ENCODE results near the gene AADACL4. TPM values are rescaled to one million over a fixed set of nuclear protein-coding genes. Genes with fewer than 3 reads are reported as not detected.

AADACL4 gene
- total RNA-seq, 1 donor from 2014 or later = 0.31 TPM

- no peak overlapping the region for H3K27ac Mint-ChIP-seq
- peaks cover 7% of the 10 kb centered on the region for H3K27me3 Mint-ChIP-seq (ENCODE audit: low read depth)
- H3K36me3 Mint-ChIP-seq = no peaks in the 10 kb centered on the region
- H3K4me1 Mint-ChIP-seq = no peaks in the 10 kb centered on the region
- no peak overlapping the region for H3K4me3 Mint-ChIP-seq
- no peak for DNase-seq (ENCODE audit: low spot score in 2 of 2, unreplicated experiment in 2 of 2)
- TF ChIP-seq, protein P1, sequence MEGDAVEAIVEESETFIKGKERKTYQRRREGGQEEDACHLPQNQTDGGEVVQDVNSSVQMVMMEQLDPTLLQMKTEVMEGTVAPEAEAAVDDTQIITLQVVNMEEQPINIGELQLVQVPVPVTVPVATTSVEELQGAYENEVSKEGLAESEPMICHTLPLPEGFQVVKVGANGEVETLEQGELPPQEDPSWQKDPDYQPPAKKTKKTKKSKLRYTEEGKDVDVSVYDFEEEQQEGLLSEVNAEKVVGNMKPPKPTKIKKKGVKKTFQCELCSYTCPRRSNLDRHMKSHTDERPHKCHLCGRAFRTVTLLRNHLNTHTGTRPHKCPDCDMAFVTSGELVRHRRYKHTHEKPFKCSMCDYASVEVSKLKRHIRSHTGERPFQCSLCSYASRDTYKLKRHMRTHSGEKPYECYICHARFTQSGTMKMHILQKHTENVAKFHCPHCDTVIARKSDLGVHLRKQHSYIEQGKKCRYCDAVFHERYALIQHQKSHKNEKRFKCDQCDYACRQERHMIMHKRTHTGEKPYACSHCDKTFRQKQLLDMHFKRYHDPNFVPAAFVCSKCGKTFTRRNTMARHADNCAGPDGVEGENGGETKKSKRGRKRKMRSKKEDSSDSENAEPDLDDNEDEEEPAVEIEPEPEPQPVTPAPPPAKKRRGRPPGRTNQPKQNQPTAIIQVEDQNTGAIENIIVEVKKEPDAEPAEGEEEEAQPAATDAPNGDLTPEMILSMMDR (IDR thresholded peaks at IDR 0.05; ENCODE audit: unreplicated experiment) = no peak
- peaks cover 7% of the 10 kb centered on the region for H3K9me3 Mint-ChIP-seq
Measured at GRCh38 chr1:12678350-12678749, 34.5 kb downstream of the AADACL4 start.

DNA sequence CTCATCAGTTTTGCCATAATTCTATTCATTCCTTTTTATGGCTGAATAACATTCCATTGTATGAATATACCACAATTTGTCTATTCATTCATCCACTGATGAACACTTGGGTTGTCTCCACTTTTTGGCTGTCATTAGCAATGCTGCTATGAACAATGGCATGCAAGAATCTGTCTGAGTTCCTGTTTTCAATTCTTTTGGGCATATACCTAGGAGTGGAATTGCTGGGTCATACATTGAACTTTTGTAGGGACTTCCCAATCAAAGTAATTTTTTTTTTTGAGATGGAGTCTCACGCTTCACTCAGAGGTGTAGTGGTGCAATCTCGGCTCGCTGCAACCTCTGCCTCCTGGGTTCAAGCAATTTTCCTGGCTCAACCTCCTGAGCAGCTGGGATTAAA is 34.9 kb downstream of the AADACL4 start:
- Mint-ChIP-seq H3K27me3 (ENCODE audit: low read depth) (peaks cover 10% of the 10 kb centered on the region), H3K4me1 (no peaks in the 10 kb centered on the region), H3K27ac (no peak overlapping the region), H3K36me3 (no peaks in the 10 kb centered on the region), H3K9me3 (peaks cover 7% of the 10 kb centered on the region), H3K4me3 (no peak overlapping the region)
- no peak for DNase-seq (ENCODE audit: low spot score in 2 of 2, unreplicated experiment in 2 of 2)
- TF ChIP-seq, protein P1 (IDR thresholded peaks at IDR 0.05; ENCODE audit: unreplicated experiment) = no peak

- Mint-ChIP-seq H3K4me3 (no peak overlapping the region), H3K27me3 (ENCODE audit: low read depth) (peaks cover 6% of the 10 kb centered on the region), H3K36me3 (no peaks in the 10 kb centered on the region), H3K4me1 (no peaks in the 10 kb centered on the region), H3K27ac (no peak overlapping the region), H3K9me3 (peaks cover under 1% of the 10 kb centered on the region)
- DNase-seq (ENCODE audit: low spot score in 2 of 2, unreplicated experiment in 2 of 2) = no peak
- TF ChIP-seq, protein P1 (IDR thresholded peaks at IDR 0.05; ENCODE audit: unreplicated experiment) = no peak
Measured at GRCh38 chr1:12690156-12690555, 46.3 kb downstream of the AADACL4 start.

- no peak overlapping the region for H3K27ac Mint-ChIP-seq
- H3K4me3 Mint-ChIP-seq = no peak overlapping the region
- peaks cover 5% of the 10 kb centered on the region for H3K9me3 Mint-ChIP-seq
- no peak for DNase-seq (ENCODE audit: low spot score in 2 of 2, unreplicated experiment in 2 of 2)
- H3K4me1 Mint-ChIP-seq = no peaks in the 10 kb centered on the region
- TF ChIP-seq, protein P1 (IDR thresholded peaks at IDR 0.05; ENCODE audit: unreplicated experiment) = no peak
- H3K36me3 Mint-ChIP-seq = no peaks in the 10 kb centered on the region
- peaks cover 1% of the 10 kb centered on the region for H3K27me3 Mint-ChIP-seq (ENCODE audit: low read depth)
Measured at GRCh38 chr1:12692967-12693782, 49.3 kb downstream of the AADACL4 start.

DNA sequence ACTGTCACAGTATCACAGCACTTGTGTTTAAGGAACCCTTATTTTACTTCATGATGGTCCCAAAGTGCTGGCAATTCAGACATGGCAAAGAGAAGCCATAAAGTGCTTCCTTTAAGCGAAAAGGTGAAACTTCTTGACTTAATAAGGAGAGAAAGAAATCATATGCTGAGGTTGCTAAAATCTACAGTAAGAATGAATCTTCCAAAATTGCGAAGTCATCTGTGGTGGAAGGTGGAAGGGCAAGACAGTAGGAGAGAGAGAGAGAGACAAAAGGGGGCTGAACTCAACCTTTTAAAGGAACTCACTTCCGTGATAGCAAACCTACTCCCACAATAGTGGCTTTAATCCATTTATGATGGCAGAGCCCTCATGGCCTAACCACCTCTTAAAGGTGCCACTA is 52.8 kb downstream of the AADACL4 start:
- Mint-ChIP-seq H3K27ac (no peak overlapping the region), H3K27me3 (ENCODE audit: low read depth) (peaks cover 1% of the 10 kb centered on the region), H3K36me3 (no peaks in the 10 kb centered on the region), H3K4me3 (no peak overlapping the region), H3K9me3 (peaks cover 25% of the 10 kb centered on the region), H3K4me1 (no peaks in the 10 kb centered on the region)
- no peak for DNase-seq (ENCODE audit: low spot score in 2 of 2, unreplicated experiment in 2 of 2)
- TF ChIP-seq, protein P1 (IDR thresholded peaks at IDR 0.05; ENCODE audit: unreplicated experiment) = no peak

All from mesothelial cell of epicardium (in vitro differentiated cells).